ENCODE results near the gene NCOA4.
"Not testable (repeated sequence)": the region's sequence is repeated elsewhere in the genome, so short reads cannot be mapped to it uniquely, and the experiment has no call there.

Gene NCOA4

DNA sequence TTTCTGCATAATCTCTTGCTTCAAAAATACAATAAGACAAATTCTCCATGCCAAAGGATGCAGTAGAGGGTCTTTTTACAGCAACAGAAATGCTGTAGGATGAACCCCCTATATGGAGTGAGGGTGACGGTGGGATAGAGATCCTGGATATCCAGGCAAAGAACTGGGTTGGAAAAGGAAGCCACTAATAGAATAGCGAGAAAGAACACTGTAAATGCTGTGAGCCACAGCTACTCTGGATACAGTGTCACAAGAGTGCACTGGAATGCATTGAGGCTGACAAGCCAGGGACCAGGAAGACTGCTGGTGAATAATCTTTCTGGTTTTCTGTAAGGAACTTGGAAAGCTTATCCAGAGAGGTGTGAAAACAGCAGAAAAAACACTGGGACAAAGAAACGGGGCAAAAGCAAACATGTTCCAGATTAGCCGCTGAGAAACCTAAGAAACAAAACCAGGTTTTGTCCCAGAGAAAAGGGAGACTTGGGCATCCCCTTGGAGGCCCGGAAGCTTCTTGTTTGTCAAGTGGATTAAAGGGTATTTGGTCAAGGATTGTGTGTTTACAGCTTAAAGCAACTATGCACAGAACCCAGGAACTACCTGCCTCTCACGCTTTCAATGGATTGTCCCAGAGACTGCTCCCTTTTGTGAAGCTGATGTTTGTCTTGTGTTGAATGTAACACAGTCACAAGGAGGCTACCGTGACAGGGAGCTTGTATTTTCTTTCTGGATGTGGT, 21.8 kb upstream of the NCOA4 start:
- DNase-seq, result peak; percentile 93

DNA sequence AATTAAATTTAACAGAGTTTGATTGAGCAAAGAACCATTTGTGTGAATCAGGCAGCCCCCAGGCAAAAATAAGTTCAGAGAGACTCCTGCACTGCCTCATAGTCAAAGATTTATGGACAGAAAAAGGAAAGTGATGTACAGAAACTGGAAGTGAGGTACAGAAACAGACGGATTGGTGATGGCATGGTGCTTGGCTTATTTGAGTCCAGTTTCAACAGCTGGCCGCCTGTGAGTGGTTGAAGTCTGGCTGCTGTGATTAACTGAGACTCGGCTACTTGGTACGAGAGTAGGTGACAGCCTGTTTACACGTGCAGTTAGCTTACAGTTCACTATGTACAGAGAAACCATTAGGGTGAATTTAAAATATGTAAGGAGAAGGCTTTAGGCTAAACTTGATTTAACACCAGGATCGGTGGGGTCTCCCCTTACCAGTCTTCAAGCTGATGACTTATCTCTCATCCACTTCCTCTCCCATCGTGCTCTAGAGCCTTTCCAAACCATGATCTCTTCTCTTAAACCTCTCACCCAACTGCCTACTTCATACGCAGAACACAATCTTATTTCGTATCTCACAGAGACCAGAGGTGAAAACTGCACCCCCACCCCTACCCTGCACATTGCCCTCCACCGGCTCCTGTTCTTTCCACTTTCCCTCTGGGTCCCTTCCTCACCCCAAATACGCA, 20.7 kb upstream of the NCOA4 start:
- DNase-seq, result peak; percentile 80

DNA sequence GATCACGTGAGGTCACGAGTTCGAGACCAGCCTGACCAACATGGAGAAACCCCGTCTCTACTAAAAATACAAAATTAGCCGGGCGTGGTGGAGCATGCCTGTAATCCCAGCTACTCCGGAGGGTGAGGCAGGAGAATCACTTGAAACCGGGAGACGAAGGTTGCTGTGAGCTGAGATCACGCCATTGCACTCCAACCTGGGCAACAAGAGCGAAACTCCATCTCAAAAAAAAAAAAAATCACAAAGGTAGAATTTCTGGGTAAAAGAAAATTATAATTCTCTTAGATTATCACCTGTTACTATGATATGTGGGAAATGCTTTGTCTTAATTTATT, 19.0 kb upstream of the NCOA4 start:
- DNase-seq, result not testable (repeated sequence)

DNA sequence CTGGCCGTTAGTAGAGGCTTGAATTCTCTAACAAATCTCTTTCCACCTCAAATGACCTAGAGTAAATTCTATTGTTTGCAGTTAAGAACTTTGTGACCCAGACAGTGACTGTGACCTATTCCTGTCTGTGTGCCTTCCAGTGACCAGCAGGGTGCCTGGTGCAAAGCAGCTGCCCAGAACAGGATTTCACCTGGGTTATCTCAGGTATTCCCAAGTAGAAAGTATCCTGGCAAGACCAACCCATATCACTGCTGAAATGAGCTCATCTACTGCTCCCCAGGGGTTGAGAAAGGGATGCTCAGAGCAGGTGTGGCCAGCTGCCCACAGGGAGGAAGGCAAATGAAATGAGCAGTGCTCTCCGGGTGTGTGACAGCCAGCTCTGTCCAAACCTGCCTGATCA, 17.7 kb upstream of the NCOA4 start:
- peak; percentile 79 for DNase-seq

GRCh38 chr10:46046261-46046660, 15.8 kb upstream of the NCOA4 start, which contains the start of gene MSMB:
Gene MSMB, minus strand, starts transcription at chr10:46046269. Its CDS starts 32 bp downstream, at chr10:46046237.
- peak; percentile 63 for DNase-seq

DNA sequence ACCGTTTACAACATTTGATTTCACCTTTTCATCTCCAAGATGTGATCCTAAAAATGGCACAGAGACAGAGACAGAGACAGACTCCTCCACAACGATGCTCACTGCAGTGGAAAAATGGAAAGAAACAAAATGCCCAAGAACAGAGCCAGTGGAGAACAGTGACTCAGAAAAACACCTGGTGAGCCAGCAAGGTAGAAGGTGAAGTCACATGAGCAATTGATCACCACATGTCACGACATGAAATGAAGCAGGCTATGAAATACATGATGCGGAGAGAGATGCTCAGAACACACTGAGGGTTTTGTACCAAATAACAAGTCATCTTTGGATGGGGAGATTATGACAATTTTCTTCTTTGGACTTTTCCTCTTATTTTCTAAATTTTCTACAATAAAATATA, 12.1 kb upstream of the NCOA4 start:
- DNase-seq, result peak; percentile 13

DNA sequence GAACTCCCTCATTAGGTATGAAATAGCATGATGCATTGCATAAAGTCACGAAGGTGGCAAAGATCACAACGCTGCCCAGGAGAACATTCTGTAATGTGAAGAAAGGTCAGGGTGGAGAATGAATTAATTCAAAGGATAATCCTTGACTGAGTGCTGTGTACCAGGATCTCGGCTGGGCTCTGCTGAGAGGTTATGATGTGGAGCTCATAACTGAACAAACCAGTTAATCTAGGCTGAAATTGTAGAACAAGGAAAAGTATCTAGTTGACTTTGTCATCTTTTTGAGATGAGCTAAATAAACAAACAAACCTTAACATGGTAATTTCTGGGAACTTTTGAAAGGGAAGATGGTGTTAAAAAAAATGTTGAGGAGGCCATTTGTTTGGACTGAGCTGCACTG, 9.6 kb upstream of the NCOA4 start:
- DNase-seq, result peak; percentile 84

- DNase-seq, result no peak
Measured at GRCh38 chr10:46037107-46037825, 6.8 kb upstream of the NCOA4 start.

DNA sequence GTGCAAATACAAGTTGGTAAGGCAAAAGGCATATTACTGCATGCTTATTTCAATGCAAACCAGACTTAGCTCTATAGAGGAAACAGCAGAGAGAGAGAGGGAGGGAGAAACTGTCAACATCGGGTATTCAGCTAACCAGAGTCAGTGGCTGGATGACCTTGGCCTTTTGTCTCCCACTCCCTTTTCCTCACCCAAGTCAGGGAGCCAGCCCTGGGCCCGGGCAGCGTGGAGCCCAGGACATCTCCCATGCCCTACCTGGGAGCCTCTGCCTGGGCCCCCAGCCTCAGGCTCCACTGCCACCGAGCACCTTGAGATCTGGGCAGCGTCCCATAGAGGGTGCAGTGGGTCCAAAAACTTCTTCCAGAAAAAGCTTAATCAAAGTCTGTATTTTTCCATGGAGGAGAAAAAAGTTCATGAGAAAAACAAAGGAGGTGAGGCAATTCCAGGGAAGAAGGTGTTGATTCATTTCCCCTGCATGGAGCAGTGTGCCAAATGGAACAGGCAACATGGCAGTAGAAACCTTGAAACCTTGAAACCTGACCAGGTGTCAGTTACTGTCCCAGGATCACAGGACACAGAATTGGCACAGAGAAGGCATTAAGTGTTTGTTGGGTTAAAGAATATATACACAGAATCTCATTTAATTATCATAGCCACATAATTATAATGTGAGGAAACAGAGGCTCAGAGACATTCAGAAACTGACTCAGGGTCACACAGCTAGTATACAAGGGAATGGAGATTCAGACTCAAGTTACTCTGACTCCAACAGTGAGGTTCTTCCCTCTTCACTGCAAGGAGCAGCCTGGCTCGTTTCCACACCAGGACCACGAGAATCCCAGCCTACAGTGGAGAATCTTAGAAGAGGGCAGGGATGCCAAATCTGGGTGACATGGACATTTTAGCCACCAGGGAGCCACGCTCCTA, 5.8 kb upstream of the NCOA4 start:
- DNase-seq, result no peak

GRCh38 chr10:46033602-46034011, 3.2 kb upstream of the NCOA4 start:
- peak; percentile 83 for DNase-seq

- DNase-seq, result no peak
Measured at GRCh38 chr10:46031648-46032532, 1.5 kb upstream of the NCOA4 start.

DNA sequence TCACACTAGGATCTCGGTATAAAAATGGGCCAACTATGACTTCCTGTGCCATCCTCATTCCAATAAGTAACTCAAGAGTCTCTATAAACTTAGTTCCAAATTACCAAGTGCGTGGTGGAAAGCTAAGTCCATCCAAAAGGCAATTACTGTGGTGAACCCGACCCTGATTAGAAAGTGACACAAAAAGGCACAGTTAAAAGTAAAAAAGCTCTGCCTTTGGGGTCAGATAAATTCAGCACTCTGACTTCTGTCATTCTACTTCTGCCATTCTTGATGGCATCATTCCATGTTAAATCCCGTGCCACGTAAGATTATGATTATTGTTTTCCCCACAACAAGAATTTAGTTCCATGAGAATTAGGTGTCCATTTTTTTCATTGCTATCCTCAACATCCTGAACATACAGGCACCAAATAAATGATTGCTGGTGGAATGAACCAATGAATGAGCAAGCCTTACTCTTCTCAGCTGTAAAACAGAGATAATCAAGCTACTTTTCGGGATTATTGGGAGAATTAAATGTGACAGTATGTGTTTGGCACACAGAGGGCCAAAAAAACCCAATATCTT, 877 bp downstream of the NCOA4 start:
- no peak for DNase-seq

GRCh38 chr10:46028584-46029460, 1.6 kb downstream of the NCOA4 start:
- DNase-seq, result peak; percentile 89

- no peak for DNase-seq
Measured at GRCh38 chr10:46026106-46026505, 4.3 kb downstream of the NCOA4 start.

DNA sequence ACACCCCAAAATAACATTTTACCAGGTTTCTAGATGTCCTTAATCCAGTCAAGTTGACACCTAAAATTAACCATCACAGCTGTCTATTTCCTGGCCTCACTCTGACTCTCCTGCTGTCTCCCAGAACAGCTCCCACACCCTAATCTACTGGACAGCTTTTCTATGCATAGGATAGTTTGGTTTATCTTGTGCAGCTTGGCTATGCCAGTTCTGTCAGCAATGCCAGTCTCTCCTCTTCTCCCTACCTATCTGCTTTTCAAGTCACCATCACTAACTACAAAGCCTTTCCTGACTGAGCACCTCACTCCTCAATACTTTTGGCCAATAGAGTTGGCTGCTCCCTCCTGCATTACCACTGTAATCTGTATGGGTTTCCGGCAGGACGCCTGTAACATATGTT, 5.0 kb downstream of the NCOA4 start:
- DNase-seq, result no peak

DNA sequence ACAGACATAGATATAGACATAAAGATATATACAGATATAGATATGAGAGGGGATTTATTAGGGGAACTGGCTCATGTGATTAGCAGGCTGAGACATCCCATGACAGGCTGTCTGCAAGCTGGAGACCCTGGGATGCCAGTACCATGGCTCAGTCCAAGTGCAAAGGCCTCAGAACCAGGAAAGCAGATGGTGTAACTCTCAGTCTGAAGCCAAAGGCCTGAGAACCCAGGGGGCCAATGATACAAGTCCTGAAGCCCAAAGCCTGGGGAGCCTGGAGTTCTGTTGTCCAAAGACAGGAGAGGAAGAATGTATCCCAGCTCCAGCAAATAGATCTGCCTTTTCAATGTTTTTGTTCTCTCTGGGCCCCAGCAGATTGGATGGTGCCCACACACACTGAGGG, 5.5 kb downstream of the NCOA4 start:
- no peak for DNase-seq

DNA sequence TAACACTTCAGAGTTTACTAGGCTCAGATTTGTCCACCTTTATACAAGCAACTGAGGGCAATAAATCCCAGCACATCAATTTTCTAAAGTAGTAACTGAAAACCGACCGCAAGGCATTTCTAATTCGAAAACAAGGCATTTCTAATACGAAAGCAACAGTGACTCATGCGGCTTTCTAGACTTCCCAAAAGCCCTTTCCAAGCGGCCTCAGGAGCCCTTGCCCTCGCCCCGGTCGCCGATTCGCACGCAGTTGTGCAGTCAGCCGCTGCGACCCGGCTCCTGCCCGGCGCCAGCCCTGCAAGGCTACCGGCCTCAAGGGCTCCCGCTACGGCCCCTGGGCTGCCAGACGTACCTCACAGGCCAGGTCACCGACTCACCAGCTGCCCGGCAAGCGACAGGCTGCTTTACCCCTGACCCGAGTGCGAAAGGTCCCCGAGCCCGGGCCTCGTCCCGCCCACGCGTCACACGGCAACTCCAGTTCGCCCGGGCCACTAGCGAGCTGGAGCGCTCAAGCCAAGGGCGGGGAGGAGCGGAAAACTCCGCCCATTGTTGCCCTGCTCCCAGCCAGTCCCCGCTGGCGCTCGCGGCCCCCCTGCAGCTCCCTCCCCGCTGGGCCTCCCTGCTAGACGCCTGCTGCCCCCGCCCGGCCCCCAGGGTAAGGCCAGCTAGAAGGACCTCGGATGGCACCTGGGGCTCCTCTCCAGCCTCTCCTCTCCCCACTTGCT, 7.3 kb downstream of the NCOA4 start:
- DNase-seq, result peak; percentile 96

- DNase-seq, result no peak
Measured at GRCh38 chr10:46020344-46020657, 10.1 kb downstream of the NCOA4 start.

DNA sequence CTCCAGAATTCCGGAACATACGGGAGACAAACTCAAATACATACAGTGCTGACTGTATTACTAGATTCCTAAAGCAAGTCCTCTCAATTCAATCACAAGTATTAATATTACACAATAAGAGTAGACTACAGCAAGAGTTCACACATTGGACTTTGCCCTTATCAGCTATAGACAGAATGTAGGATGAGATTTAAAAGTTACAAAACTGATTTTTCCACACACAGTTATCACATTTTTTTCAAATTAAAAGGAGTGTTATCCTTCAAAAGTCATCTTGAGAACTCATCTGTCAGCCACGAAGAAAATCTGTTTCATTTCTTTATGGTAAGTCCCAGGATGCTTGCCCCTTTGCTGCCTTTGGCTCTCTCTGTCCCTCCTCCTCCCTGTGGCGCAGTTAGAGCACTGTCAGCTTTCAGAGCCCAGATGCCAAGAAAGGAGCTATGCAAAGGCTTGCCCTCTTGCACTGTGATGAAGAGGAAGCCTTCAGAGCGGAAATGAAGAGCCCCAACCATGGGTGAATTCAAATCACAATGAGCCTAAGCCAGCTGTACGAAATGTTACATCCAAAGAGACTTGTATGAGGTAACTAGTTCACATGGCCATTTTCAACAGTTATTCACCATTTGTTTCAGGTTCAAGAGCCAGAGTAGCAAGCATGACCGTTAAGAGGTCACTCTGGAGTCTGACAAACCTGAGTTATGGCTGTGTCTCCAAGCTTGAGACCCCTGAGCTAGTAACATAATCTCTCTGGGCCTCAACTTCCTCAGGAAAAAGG, 10.7 kb downstream of the NCOA4 start:
- DNase-seq, result no peak

Measured in DMS53 (cell line).